Measurements from ENCODE around the gene TEAD2.

- TF ChIP-seq JUN (CRISPR knock-in tag; IDR thresholded peaks at IDR 0.05) = no peak
- TF ChIP-seq, protein P1, sequence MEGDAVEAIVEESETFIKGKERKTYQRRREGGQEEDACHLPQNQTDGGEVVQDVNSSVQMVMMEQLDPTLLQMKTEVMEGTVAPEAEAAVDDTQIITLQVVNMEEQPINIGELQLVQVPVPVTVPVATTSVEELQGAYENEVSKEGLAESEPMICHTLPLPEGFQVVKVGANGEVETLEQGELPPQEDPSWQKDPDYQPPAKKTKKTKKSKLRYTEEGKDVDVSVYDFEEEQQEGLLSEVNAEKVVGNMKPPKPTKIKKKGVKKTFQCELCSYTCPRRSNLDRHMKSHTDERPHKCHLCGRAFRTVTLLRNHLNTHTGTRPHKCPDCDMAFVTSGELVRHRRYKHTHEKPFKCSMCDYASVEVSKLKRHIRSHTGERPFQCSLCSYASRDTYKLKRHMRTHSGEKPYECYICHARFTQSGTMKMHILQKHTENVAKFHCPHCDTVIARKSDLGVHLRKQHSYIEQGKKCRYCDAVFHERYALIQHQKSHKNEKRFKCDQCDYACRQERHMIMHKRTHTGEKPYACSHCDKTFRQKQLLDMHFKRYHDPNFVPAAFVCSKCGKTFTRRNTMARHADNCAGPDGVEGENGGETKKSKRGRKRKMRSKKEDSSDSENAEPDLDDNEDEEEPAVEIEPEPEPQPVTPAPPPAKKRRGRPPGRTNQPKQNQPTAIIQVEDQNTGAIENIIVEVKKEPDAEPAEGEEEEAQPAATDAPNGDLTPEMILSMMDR (IDR thresholded peaks at IDR 0.05) = no peak
- no peak for TF ChIP-seq OVOL2 (CRISPR knock-in tag; IDR thresholded peaks at IDR 0.05; ENCODE audit: borderline replicate concordance)
- no peak for TF ChIP-seq E2F4 (CRISPR knock-in tag; IDR thresholded peaks at IDR 0.05; ENCODE audit: borderline replicate concordance, low read depth)
- TF ChIP-seq ZNF121 (CRISPR knock-in tag; IDR thresholded peaks at IDR 0.05) = no peak
- no peak for TF ChIP-seq ZNF396 (CRISPR knock-in tag; IDR thresholded peaks at IDR 0.05; ENCODE audit: borderline replicate concordance)
- no peak for TF ChIP-seq IRF2 (CRISPR knock-in tag; IDR thresholded peaks at IDR 0.05; ENCODE audit: borderline replicate concordance, low read depth)
Observed at GRCh38 chr19:49382639-49383038, 20.4 kb upstream of the TEAD2 start.

Data from WTC11 (cell line).